Panc1 (cell line): ENCODE results near the gene TNFSF12. TPM values are rescaled to one million over a fixed set of nuclear protein-coding genes. Genes with fewer than 3 reads are reported as not detected.

ENCODE experiments used
- ATAC-seq: fragments of 200-7000 bp; cut with Tn5 transposase; 2 replicates; pipeline ENCODE4 v1.9.1; 2020; ENCODE audit warnings: mild to moderate bottlenecking, moderate library complexity
- BruUV-seq: library from RNA; stranded (reverse); fragments of 400-500 nt; replicated peaks from 2 replicates; lab custom pipeline; 2021; lab: Mats Ljungman, UMichigan
- CTCF ChIA-PET: fragments of 300-600 bp; sonication (Branson Sonifier 250); formaldehyde crosslinking; loops from one replicate; lab custom pipeline; 2022; ENCODE audit warnings: antibody characterized with exemption; lab: Charles Lee
- POLR2A ChIA-PET: fragments of 300-600 bp; sonication (Branson Sonifier 250); formaldehyde crosslinking; loops from one replicate; lab custom pipeline; 2022; ENCODE audit warnings: antibody characterized with exemption; lab: Charles Lee
- DNase-seq: peaks from one replicate; pipeline ENCODE4 v3.0.0-alpha.2; 2010; ENCODE audit warnings: low read depth, low spot score
- H3K27ac ChIP-seq: 2 replicates; pipeline ENCODE4 v1.5.1; 2011; ENCODE audit warnings: mild to moderate bottlenecking, low read length, inconsistent platforms
- H3K27me3 ChIP-seq: fragments of 200-500 bp; sonication (Bioruptor generic); 2 replicates; pipeline ENCODE4 v1.6.0; 2014; ENCODE audit warnings: low read length, inconsistent platforms; ENCODE audit not compliant: control insufficient read depth, insufficient read depth
- H3K36me3 ChIP-seq: fragments of 200-500 bp; sonication (Bioruptor generic); 2 replicates; pipeline ENCODE4 v1.5.1; 2014; ENCODE audit warnings: inconsistent platforms, mild to moderate bottlenecking, low read length, moderate library complexity; ENCODE audit not compliant: control insufficient read depth, insufficient read depth
- H3K4me1 ChIP-seq: 2 replicates; pipeline ENCODE4 v1.5.1; 2011; ENCODE audit warnings: inconsistent platforms, mild to moderate bottlenecking, low read length, moderate library complexity; ENCODE audit not compliant: control insufficient read depth, insufficient read depth
- H3K4me3 ChIP-seq, 2 experiments: 2 replicates each; pipeline ENCODE4 v1.5.1; 2011 to 2012; ENCODE audit warnings: low read depth in 2 of 2, low read length in 2 of 2, mild to moderate bottlenecking in 2 of 2, inconsistent platforms in 1 of 2, moderate library complexity in 1 of 2
- H3K9me3 ChIP-seq: fragments of 200-500 bp; sonication (Bioruptor generic); 2 replicates; pipeline ENCODE4 v1.5.1; 2014; ENCODE audit warnings: low read depth, mild to moderate bottlenecking, inconsistent platforms, low read length, moderate library complexity; ENCODE audit not compliant: control insufficient read depth, insufficient read depth
- CTCF ChIP-seq: fragments of 450-650 bp; IDR thresholded peaks from 2 replicates; pipeline ENCODE4 v1.5.1; 2017; ENCODE audit warnings: mild to moderate bottlenecking
- POLR2AphosphoS5 ChIP-seq: IDR thresholded peaks from 2 replicates; pipeline ENCODE4 v1.6.1; 2012; ENCODE audit warnings: mild to moderate bottlenecking, low read depth, low read length, moderate library complexity
- REST ChIP-seq, 2 experiments: IDR thresholded peaks; 2 replicates each; pipeline ENCODE4 v1.6.1; 2011 to 2012; ENCODE audit warnings: low read depth in 2 of 2, control low read depth in 1 of 2, low read length in 1 of 2, mild to moderate bottlenecking in 1 of 2, moderate library complexity in 1 of 2; ENCODE audit not compliant: insufficient read depth in 1 of 2
- SIN3A ChIP-seq: IDR thresholded peaks from 2 replicates; pipeline ENCODE4 v1.6.1; 2012; ENCODE audit warnings: low read depth, mild to moderate bottlenecking, low read length, moderate library complexity, borderline replicate concordance; ENCODE audit not compliant: insufficient read depth
- TCF7L2 ChIP-seq: IDR thresholded peaks from 2 replicates; pipeline ENCODE4 v1.6.1; 2011; ENCODE audit warnings: mild to moderate bottlenecking, low read depth, low read length, inconsistent platforms
- in situ Hi-C: cut with HindIII; loops from 2 replicates; pipeline ENCODE4 v1.10.0; 2016; ENCODE audit warnings: low sequenced_read_pairs, low pct_unique_long_range_greater_than_20kb
- intact Hi-C: fragments of 100-400 bp; cut with micrococcal nuclease; formaldehyde crosslinking; loops from one replicate; pipeline ENCODE4 v1.10.0; 2022; ENCODE audit not compliant: unreplicated experiment
- total RNA-seq: library from RNA; stranded (reverse); gene quantifications from one replicate; pipeline ENCODE4 v1.2.1, GENCODE V29; 2021; ENCODE audit not compliant: unreplicated experiment

TNFSF12 gene
- total RNA-seq, 1 experiment from 2014 or later = 12.6 TPM

- Histone ChIP-seq H3K4me3 (no peak overlapping the region), H3K27ac (no peak overlapping the region), H3K4me1 (no peaks in the 10 kb centered on the region), H3K36me3 (peaks cover 26% of the 10 kb centered on the region), H3K9me3 (no peaks in the 10 kb centered on the region), H3K27me3 (no peaks in the 10 kb centered on the region)
- intact Hi-C loops = no loop called here
- TF ChIP-seq POLR2AphosphoS5 (no peak), TCF7L2 (no peak), REST (IDR thresholded peaks at IDR 0.05; ENCODE audit: insufficient read depth in 1 of 2, low read depth in 2 of 2, low read length in 1 of 2) (no peak), SIN3A (no peak), CTCF (no peak)
- CTCF ChIA-PET = interaction anchor here (1.0 to 1.2 kb wide), 2 partner anchors 46 to 52 kb away, joined by 3 to 5 read pairs; no protein-coding TSS in a partner anchor
- DNase-seq (no peak), ATAC-seq (no peak)
- in situ Hi-C loops = no loop called here
- POLR2A ChIA-PET = no interaction called here
- no TSS peak for BruUV-seq
Measured at GRCh38 chr17:7508145-7508544, 40.7 kb upstream of the TNFSF12 start.

- CTCF ChIA-PET = interaction anchor here (0.6 to 1.2 kb wide), 2 partner anchors 21 to 52 kb away, joined by 3 read pairs; no protein-coding TSS in a partner anchor
- Histone ChIP-seq H3K36me3 (peaks cover 20% of the 10 kb centered on the region), H3K27ac (no peak overlapping the region), H3K4me1 (no peaks in the 10 kb centered on the region), H3K4me3 (no peak overlapping the region), H3K27me3 (no peaks in the 10 kb centered on the region), H3K9me3 (no peaks in the 10 kb centered on the region)
- intact Hi-C loops = no loop called here
- in situ Hi-C loops = no loop called here
- DNase-seq (no peak), ATAC-seq (no peak)
- no TSS peak for BruUV-seq
- TF ChIP-seq POLR2AphosphoS5 = no peak
- POLR2A ChIA-PET = no interaction called here
Measured at GRCh38 chr17:7508846-7509245, 40.0 kb upstream of the TNFSF12 start.

GRCh38 chr17:7509937-7510336, 38.9 kb upstream of the TNFSF12 start:
- in situ Hi-C loops (no loop called here), intact Hi-C loops (no loop called here)
- no peak overlapping the region for H3K4me3 ChIP-seq
- no peaks in the 10 kb centered on the region for H3K27me3 ChIP-seq
- no peak for ATAC-seq
- DNase-seq = no peak
- no peaks in the 10 kb centered on the region for H3K4me1 ChIP-seq
- ChIA-PET POLR2A (no interaction called here), CTCF (no interaction called here)
- no peak for TF ChIP-seq CTCF
- TF ChIP-seq POLR2AphosphoS5 = no peak
- TF ChIP-seq SIN3A = no peak
- TF ChIP-seq REST (IDR thresholded peaks at IDR 0.05; ENCODE audit: insufficient read depth in 1 of 2, low read depth in 2 of 2, low read length in 1 of 2) = no peak
- TF ChIP-seq TCF7L2 = no peak
- BruUV-seq = no TSS peak
- no peak overlapping the region for H3K27ac ChIP-seq
- no peaks in the 10 kb centered on the region for H3K9me3 ChIP-seq
- H3K36me3 ChIP-seq = peaks cover 19% of the 10 kb centered on the region
